Measurements from ENCODE around the gene SAP30BP. TPM values are rescaled to one million over a fixed set of nuclear protein-coding genes. Genes with fewer than 3 reads are reported as not detected.

SAP30BP gene
- polyA plus RNA-seq, 1 donor (not counting 4 experiments of a cell fraction or from before 2014, with no cell fraction given): 99.0 TPM

DNA sequence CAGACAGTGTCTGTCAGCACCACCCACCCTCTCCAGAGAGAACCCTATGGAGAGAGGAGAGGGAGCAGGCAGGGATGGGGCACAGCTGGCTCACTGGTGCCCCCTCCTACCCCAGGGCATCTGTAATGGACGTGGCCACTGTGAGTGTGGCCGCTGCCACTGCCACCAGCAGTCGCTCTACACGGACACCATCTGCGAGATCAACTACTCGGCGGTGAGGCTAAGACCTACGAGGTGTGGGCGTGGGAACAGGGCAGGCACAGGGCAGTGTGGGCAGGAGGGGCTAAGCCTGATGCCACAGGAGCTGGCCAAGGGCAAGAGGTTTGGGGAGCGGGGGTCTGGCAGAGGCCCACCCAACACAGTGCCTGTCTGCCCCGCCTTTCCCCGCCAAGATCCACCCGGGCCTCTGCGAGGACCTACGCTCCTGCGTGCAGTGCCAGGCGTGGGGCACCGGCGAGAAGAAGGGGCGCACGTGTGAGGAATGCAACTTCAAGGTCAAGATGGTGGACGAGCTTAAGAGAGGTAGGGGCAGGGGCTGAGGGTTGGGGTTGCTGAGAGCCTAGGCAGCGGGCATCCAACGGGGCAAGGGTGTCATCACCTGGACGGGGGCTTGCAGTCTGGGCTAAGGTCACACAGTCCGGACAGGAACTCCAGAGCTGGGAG is 69.2 kb downstream of the SAP30BP start:
- no peaks in the 10 kb centered on the region for H3K4me1 ChIP-seq (ENCODE audit: control insufficient read depth, extremely low read depth, insufficient read depth, low read length)
- no peak overlapping the region for H3K9ac ChIP-seq (ENCODE audit: control insufficient read depth, extremely low read depth, insufficient read depth, low read length)
- H3K9me3 ChIP-seq (ENCODE audit: control insufficient read depth, low read depth, low read length): no peaks in the 10 kb centered on the region
- H3K27ac ChIP-seq (ENCODE audit: control insufficient read depth, insufficient read depth, low read length): no peak overlapping the region
- H3K79me2 ChIP-seq (ENCODE audit: control insufficient read depth, insufficient read depth, low read length): peaks cover 76% of the 10 kb centered on the region
- no peaks in the 10 kb centered on the region for H3K9me1 ChIP-seq (ENCODE audit: control insufficient read depth, extremely low read depth, insufficient read depth, low read length)
- H4K20me1 ChIP-seq (ENCODE audit: control insufficient read depth, extremely low read depth, insufficient read depth, low read length): peaks cover 84% of the 10 kb centered on the region
- no peak overlapping the region for H2AFZ ChIP-seq (ENCODE audit: control insufficient read depth, low read length)
- FAIRE-seq: no peak
- dilution Hi-C loops (cut with MboI; ENCODE audit: extremely low pct_ligation_motif_present, low sequenced_read_pairs): no loop called here
- no peak for DNase-seq (ENCODE audit: low read depth, low spot score)
- no peaks in the 10 kb centered on the region for H3K27me3 ChIP-seq (ENCODE audit: control insufficient read depth, extremely low read depth, insufficient read depth, low read length)
- H3K4me3 ChIP-seq (ENCODE audit: control insufficient read depth in 2 of 3, extremely low read depth in 1 of 3, insufficient read depth in 2 of 3, low read depth in 1 of 3, low read length in 3 of 3): no peak overlapping the region
- H3K36me3 ChIP-seq (ENCODE audit: control insufficient read depth in 2 of 2, extremely low read depth in 1 of 2, insufficient read depth in 2 of 2, low read length in 2 of 2): peaks cover 69 to 82% of the 10 kb centered on the region in 2 experiments
- TF ChIP-seq CTCF (optimal IDR thresholded peaks at IDR 0.05 in 1 of 3, IDR thresholded peaks at IDR 0.05 in 1 of 3, conservative IDR thresholded peaks at IDR 0.05 in 1 of 3; ENCODE audit: extremely low read depth in 1 of 3, insufficient read depth in 2 of 3, low read length in 3 of 3) (no peak), EZH2 (IDR thresholded peaks at IDR 0.05; ENCODE audit: low read length) (no peak)
- H3K4me2 ChIP-seq (ENCODE audit: control insufficient read depth, extremely low read depth, insufficient read depth, low read depth, low read length): no peak overlapping the region

- DNase-seq (ENCODE audit: low read depth, low spot score) (no peak), FAIRE-seq (no peak)
- Histone ChIP-seq H3K9me1 (ENCODE audit: control insufficient read depth, extremely low read depth, insufficient read depth, low read length) (no peaks in the 10 kb centered on the region), H2AFZ (ENCODE audit: control insufficient read depth, low read length) (no peak overlapping the region), H3K9me3 (ENCODE audit: control insufficient read depth, low read depth, low read length) (no peaks in the 10 kb centered on the region), H3K36me3 (ENCODE audit: control insufficient read depth in 2 of 2, extremely low read depth in 1 of 2, insufficient read depth in 2 of 2, low read length in 2 of 2) (peaks cover 65 to 81% of the 10 kb centered on the region in 2 experiments), H3K27me3 (ENCODE audit: control insufficient read depth, extremely low read depth, insufficient read depth, low read length) (no peaks in the 10 kb centered on the region), H3K4me2 (ENCODE audit: control insufficient read depth, extremely low read depth, insufficient read depth, low read depth, low read length) (no peak overlapping the region), H3K79me2 (ENCODE audit: control insufficient read depth, insufficient read depth, low read length) (peaks cover 74% of the 10 kb centered on the region), H3K4me3 (ENCODE audit: control insufficient read depth in 2 of 3, extremely low read depth in 1 of 3, insufficient read depth in 2 of 3, low read depth in 1 of 3, low read length in 3 of 3) (no peak overlapping the region), H4K20me1 (ENCODE audit: control insufficient read depth, extremely low read depth, insufficient read depth, low read length) (peaks cover 82% of the 10 kb centered on the region), H3K27ac (ENCODE audit: control insufficient read depth, insufficient read depth, low read length) (no peak overlapping the region), H3K9ac (ENCODE audit: control insufficient read depth, extremely low read depth, insufficient read depth, low read length) (no peak overlapping the region), H3K4me1 (ENCODE audit: control insufficient read depth, extremely low read depth, insufficient read depth, low read length) (no peaks in the 10 kb centered on the region)
- TF ChIP-seq EZH2 (IDR thresholded peaks at IDR 0.05; ENCODE audit: low read length): no peak
- TF ChIP-seq CTCF (optimal IDR thresholded peaks at IDR 0.05 in 1 of 3, IDR thresholded peaks at IDR 0.05 in 1 of 3, conservative IDR thresholded peaks at IDR 0.05 in 1 of 3; ENCODE audit: extremely low read depth in 1 of 3, insufficient read depth in 2 of 3, low read length in 3 of 3): no peak
- dilution Hi-C loops (cut with MboI; ENCODE audit: extremely low pct_ligation_motif_present, low sequenced_read_pairs): no loop called here
These were observed 70.2 kb downstream of the SAP30BP start for GRCh38 chr17:75737133-75737962.

All from keratinocyte (primary cell).